ENCODE data around the gene DERA.
"Not testable (repeated sequence)": the region's sequence is repeated elsewhere in the genome, so short reads cannot be mapped to it uniquely, and the experiment has no call there.

The DERA gene

GRCh38 chr12:15910864-15911721, at the start of gene DERA:
Gene DERA (plus strand): TSS chr12:15911332. CDS start chr12:15911384, 52 bp downstream.
- DNase-seq: peak; percentile 22 to 51

GRCh38 chr12:15861404-15861803, 49.7 kb upstream of the DERA start:
- no peak for DNase-seq

- no peak for DNase-seq
These were observed 48.3 kb upstream of the DERA start for GRCh38 chr12:15862840-15863239.

GRCh38 chr12:15863372-15863771, 47.8 kb upstream of the DERA start:
- DNase-seq: no peak

GRCh38 chr12:15863984-15864383, 47.1 kb upstream of the DERA start:
- no peak for DNase-seq

GRCh38 chr12:15868186-15868585, 42.9 kb upstream of the DERA start:
- DNase-seq: no peak

- no peak for DNase-seq
These were observed 37.6 kb upstream of the DERA start for GRCh38 chr12:15873556-15873955.

GRCh38 chr12:15874556-15875145, 36.5 kb upstream of the DERA start:
- not testable (repeated sequence) for DNase-seq

GRCh38 chr12:15875863-15876262, 35.3 kb upstream of the DERA start:
- DNase-seq: no peak

- no peak for DNase-seq
These were observed 31.7 kb upstream of the DERA start for GRCh38 chr12:15879413-15879812.

GRCh38 chr12:15880721-15881120, 30.4 kb upstream of the DERA start:
- DNase-seq: no peak

- peak; percentile 81 to 82 for DNase-seq
These were observed 28.8 kb upstream of the DERA start, which contains the start of gene STRAP for GRCh38 chr12:15882118-15882971. Gene STRAP (plus strand): TSS chr12:15882387. CDS start chr12:15882708, 321 bp downstream.

GRCh38 chr12:15883536-15883935, 27.6 kb upstream of the DERA start:
- DNase-seq: no peak

- peak; percentile 3 to 38 for DNase-seq
These were observed 24.6 kb upstream of the DERA start for GRCh38 chr12:15886372-15887042.

GRCh38 chr12:15887043-15887817, 23.9 kb upstream of the DERA start:
- no peak for DNase-seq

GRCh38 chr12:15892645-15893259, 18.4 kb upstream of the DERA start:
- DNase-seq: no peak

- no peak for DNase-seq
These were observed 17.9 kb upstream of the DERA start for GRCh38 chr12:15893260-15893659.

GRCh38 chr12:15896867-15897266, 14.3 kb upstream of the DERA start:
- DNase-seq: no peak

GRCh38 chr12:15897433-15897832, 13.7 kb upstream of the DERA start:
- no peak for DNase-seq

- no peak for DNase-seq
These were observed 11.8 kb upstream of the DERA start for GRCh38 chr12:15899282-15899870.

GRCh38 chr12:15904378-15904920, 6.7 kb upstream of the DERA start:
- DNase-seq: no peak

Data from SHP77 (cell line).